ENCODE results near the gene DSTN.

Gene DSTN

DNA sequence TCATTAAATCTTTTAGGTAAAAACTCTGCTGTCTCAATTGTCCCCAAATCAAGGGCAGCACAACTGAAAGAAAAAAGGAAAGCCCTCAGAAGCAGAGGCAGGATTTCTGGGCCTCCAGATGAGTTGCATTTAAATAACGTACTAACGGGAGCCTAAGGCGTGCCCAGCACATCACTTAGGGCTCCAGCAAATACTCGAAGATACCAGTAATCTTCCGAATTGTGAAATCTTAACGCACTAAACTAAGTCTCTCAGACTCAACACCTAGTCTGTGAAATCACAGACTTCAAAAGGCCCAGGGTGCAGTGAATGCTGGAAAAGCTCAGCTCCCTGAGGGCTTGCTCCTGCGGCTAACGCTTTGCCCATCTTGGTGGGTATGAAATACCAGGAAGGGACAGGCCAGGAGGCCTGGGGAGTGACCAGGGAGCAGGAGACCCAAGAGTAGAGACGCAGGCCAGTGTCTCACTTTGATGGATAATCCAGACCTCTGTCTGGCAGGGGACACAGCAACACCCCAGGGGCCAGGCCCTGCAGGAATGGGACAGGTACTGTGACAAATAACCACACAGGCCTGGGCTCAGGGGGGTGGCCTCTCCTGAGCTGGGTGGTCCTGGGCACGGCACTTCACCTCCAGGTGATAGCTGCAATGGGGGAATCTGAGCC lies 75.8 kb downstream of the DSTN start:
- DNase-seq (ENCODE audit: low read depth) = no peak
- no peak overlapping the region for H3K4me3 ChIP-seq (replicated peaks; ENCODE audit: low read depth, low read length)
- TF ChIP-seq, protein P1, sequence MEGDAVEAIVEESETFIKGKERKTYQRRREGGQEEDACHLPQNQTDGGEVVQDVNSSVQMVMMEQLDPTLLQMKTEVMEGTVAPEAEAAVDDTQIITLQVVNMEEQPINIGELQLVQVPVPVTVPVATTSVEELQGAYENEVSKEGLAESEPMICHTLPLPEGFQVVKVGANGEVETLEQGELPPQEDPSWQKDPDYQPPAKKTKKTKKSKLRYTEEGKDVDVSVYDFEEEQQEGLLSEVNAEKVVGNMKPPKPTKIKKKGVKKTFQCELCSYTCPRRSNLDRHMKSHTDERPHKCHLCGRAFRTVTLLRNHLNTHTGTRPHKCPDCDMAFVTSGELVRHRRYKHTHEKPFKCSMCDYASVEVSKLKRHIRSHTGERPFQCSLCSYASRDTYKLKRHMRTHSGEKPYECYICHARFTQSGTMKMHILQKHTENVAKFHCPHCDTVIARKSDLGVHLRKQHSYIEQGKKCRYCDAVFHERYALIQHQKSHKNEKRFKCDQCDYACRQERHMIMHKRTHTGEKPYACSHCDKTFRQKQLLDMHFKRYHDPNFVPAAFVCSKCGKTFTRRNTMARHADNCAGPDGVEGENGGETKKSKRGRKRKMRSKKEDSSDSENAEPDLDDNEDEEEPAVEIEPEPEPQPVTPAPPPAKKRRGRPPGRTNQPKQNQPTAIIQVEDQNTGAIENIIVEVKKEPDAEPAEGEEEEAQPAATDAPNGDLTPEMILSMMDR (IDR thresholded peaks at IDR 0.05; ENCODE audit: low read length, missing control alignments) = no peak

DNA sequence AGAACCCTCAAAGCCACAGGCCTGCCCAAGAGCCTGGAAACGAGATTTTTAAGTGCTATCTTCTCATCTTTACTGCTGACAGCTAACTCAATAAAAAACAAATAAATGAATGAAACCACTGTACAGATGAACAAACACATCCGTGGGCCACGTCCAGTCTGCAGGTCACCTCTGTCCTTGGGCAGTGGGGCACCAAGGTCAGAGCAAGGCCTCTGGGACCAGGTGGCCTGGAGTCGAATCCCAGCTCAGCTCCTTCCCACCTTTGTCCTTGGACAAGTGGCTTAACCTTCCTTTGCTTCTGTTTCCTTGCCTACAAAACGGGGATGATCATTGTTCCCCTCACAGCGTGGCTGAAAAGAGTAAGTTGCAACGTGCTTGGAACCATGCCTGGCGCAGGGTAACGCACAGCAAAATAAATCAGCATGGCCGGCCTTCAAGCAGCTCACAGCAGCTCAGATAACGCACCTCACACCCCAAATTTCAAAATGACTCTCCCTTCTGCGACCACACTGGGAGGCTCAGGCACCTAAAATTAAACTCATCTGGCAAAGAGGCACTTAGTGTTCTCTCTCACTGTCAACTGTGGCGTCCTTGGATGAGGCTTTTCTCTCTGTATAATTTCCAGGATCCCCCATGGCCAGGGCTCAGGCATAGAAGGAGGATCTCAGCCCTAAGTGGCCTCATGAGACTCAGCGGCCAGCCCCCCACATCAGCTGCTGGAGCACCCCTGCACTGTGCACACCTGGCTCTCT lies 76.5 kb downstream of the DSTN start:
- TF ChIP-seq, protein P1 (IDR thresholded peaks at IDR 0.05; ENCODE audit: low read length, missing control alignments) = no peak
- no peak for DNase-seq (ENCODE audit: low read depth)
- H3K4me3 ChIP-seq (replicated peaks; ENCODE audit: low read depth, low read length) = no peak overlapping the region

DNA sequence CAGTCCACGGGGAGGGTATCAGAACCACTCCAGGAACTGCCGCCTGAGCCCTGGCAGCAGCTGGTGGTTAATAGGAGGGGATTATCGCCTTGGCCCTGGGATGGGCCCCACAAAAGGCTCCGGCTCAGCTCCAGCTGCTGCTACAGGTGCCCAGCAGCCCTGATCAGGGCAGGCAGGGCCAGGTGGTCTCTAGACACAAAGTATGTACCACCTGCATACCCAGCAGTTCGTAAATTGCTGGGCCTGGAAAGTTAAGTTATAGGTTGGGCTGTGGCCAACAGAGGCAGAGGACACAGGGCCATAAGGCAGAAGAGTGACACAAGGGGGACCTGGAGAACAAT lies 77.1 kb downstream of the DSTN start:
- TF ChIP-seq, protein P1 (IDR thresholded peaks at IDR 0.05; ENCODE audit: low read length, missing control alignments) = no peak
- no peak for DNase-seq (ENCODE audit: low read depth)
- no peak overlapping the region for H3K4me3 ChIP-seq (replicated peaks; ENCODE audit: low read depth, low read length)

DNA sequence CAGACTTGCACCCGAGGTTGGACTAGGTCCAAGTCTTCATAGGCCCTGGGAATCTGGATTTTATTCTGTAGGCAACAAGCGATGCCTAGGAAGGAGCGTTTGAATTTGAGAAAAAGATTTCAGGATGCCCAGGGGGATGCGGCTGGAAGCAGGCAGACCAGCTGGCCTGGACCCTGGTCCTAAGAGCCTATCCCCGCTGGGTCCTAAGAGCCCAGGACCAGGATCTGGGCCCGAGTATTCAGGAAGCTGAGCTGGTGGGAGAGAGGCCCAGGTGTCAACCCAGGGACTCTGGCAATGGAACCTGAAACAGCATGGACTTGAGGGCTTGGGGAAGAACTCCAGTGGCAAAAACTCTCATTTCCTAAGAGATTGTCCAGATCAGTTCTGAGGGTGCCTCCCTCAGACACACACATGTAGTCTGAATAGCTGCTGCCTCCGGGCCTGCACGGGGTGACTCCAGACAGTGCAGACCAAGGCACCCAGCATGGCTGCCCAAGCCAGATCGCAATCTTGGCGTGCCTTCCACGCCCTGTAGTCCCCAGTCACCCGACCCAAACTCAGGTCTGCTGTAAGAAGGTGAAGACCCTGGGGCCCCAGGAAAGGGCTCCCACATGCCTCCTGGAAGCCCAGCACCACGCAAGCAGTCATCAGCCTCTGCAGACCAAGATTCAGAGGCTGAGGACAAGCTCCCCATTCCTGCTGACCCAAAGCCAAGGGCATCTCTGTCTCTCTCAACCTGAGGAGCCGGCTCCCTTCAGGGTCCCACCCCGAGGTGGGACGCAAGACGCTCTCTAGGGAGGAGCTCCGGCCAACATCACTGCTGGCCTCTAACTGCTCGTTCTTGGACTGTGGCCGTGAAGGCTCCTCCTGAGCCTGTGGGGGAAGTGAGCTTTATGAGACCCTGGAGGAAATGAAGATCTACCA lies 77.8 kb downstream of the DSTN start:
- TF ChIP-seq, protein P1 (IDR thresholded peaks at IDR 0.05; ENCODE audit: low read length, missing control alignments) = no peak
- no peak overlapping the region for H3K4me3 ChIP-seq (replicated peaks; ENCODE audit: low read depth, low read length)
- no peak for DNase-seq (ENCODE audit: low read depth)

DNA sequence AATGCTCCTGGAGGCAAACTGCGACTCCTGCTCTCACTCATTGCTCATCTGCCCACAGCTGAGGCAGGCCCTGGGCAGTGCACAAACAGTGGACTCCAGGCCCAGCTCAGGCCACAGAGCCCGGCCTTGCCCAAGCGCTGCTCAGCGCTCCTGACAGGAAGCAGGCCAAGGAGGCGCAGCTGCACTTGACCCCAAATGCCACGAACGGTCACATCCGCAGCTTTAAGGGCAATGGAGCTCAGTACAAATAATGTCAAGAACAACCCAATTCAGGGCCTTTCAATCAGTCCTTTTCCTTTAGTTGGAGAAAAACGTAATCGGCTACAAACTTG lies 78.4 kb downstream of the DSTN start:
- DNase-seq (ENCODE audit: low read depth) = no peak
- TF ChIP-seq, protein P1 (IDR thresholded peaks at IDR 0.05; ENCODE audit: low read length, missing control alignments) = no peak
- H3K4me3 ChIP-seq (replicated peaks; ENCODE audit: low read depth, low read length) = no peak overlapping the region

DNA sequence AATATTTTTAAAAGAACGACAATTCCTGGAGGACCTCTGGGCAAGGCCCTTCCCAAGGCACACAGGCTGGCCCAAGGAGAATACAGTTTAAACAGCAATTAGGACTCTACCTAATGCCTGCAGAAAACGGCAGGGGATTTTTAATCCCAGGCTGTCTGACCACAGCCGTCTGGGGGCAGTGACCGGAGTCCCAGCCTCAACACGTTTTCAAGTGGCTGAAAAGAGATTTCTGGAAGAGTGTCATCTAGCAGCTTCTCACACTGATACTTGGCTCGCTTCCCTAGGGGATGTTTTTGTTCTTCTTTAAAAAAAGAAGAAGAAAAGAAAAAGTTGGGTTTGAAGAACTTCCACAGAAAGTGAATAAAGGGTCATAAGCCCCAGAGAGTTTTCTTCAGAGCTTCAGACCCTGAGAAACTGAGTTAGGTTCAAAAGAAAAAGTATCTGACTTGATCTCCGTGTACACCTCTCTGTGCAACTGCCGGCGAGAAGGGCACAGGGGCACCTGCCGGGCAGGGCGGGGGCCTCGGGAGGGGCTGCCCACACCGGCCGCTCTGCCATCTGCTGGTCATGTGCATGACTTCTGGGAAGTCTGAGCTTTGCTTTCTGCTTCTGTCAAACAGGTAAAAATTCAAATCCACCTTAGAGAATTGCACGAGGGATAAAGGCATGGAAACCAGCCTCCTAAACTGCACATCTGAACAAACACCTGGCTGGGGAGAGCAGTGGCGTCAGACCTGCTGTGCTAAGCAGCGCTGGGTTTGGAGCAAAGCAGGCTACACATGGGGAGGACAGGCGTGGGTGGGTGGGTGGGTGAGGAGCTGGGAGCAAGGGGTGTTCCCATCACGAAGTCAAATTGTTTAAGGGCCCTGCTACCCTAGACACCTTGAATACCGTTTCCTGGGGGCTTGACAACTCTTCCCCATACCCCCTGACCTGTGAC lies 79.2 kb downstream of the DSTN start:
- DNase-seq (ENCODE audit: low read depth) = no peak
- H3K4me3 ChIP-seq (replicated peaks; ENCODE audit: low read depth, low read length) = no peak overlapping the region
- TF ChIP-seq, protein P1 (IDR thresholded peaks at IDR 0.05; ENCODE audit: low read length, missing control alignments) = peak; percentile 31
